ENCODE data around the gene CYP20A1.

DNA sequence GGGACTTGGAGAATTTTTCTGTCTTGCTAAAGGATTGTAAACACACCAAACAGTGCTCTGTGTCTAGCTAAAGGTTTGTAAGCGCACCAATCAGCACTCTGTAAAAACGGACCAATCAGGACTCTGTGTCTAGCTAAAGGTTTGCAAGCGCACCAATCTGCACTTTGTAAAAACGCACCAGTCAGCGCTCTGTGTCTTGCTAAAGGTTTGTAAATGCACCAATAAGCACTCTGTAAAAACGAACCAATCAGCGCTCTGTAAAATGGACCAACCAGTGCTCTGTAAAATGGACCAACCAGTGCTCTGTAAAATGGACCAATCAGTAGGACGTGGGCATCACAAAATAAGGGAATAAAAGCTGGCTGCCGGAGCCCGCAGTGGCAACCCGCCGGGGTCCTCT lies 105.8 kb downstream of the CYP20A1 start:
- TF ChIP-seq POLR2AphosphoS5 (IDR thresholded peaks at IDR 0.05) = no peak
- TF ChIP-seq, protein P1, sequence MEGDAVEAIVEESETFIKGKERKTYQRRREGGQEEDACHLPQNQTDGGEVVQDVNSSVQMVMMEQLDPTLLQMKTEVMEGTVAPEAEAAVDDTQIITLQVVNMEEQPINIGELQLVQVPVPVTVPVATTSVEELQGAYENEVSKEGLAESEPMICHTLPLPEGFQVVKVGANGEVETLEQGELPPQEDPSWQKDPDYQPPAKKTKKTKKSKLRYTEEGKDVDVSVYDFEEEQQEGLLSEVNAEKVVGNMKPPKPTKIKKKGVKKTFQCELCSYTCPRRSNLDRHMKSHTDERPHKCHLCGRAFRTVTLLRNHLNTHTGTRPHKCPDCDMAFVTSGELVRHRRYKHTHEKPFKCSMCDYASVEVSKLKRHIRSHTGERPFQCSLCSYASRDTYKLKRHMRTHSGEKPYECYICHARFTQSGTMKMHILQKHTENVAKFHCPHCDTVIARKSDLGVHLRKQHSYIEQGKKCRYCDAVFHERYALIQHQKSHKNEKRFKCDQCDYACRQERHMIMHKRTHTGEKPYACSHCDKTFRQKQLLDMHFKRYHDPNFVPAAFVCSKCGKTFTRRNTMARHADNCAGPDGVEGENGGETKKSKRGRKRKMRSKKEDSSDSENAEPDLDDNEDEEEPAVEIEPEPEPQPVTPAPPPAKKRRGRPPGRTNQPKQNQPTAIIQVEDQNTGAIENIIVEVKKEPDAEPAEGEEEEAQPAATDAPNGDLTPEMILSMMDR (IDR thresholded peaks at IDR 0.05) = no peak
- TF ChIP-seq POLR2A (IDR thresholded peaks at IDR 0.05) = no peak
